Measurements from ENCODE around the gene PLA2G4D. TPM values are rescaled to one million over a fixed set of nuclear protein-coding genes. Genes with fewer than 3 reads are reported as not detected.

PLA2G4D gene
- total RNA-seq, 8 experiments from 2014 or later: 0.08 to 0.76 (median 0.32) TPM; not detected in 3

- WGBS, 10 experiments: 70 to 100% (median 83%) methylated on average over 1 to 7 of the region's 9 CpGs; no CpG with 5 or more reads in 1 of the 10 experiments
- H3K4me3 ChIP-seq: no peak overlapping the region
- H3K4me1 ChIP-seq (replicated peaks in 1 of 2): no peaks in the 10 kb centered on the region
- ATAC-seq (replicated peaks in 6 of 8): no peak
- in situ Hi-C loops (cut with MboI; ENCODE audit: low pct_unique_long_range_greater_than_20kb in 2 of 9, low sequenced_read_pairs in 9 of 9, unreplicated experiment in 9 of 9): no loop called here
- no peak overlapping the region for H3K27ac ChIP-seq
These were observed 61.8 kb downstream of the PLA2G4D start for GRCh38 chr15:42032376-42033213.

GRCh38 chr15:42031198-42031915, 63.0 kb downstream of the PLA2G4D start:
- Histone ChIP-seq H3K4me3 (no peak overlapping the region), H3K4me1 (replicated peaks in 1 of 2) (no peaks in the 10 kb centered on the region), H3K27ac (no peak overlapping the region)
- peak in 3 of 8 experiments; percentile 10 to 78 (median 61) for ATAC-seq (replicated peaks in 6 of 8)
- WGBS, 10 experiments: 0 to 83% (median 60%) methylated on average over 1 to 4 of the region's 6 CpGs; no CpG with 5 or more reads in 3 of the 10 experiments
- in situ Hi-C loops (cut with MboI; ENCODE audit: low pct_unique_long_range_greater_than_20kb in 2 of 9, low sequenced_read_pairs in 9 of 9, unreplicated experiment in 9 of 9): no loop called here

- no peak for ATAC-seq (replicated peaks in 6 of 8)
- no peak overlapping the region for H3K27ac ChIP-seq
- H3K4me3 ChIP-seq: no peak overlapping the region
- WGBS, 10 experiments: 60 to 100% (median 87%) methylated on average over 1 to 7 of the region's 7 CpGs; no CpG with 5 or more reads in 4 of the 10 experiments
- H3K4me1 ChIP-seq (replicated peaks in 1 of 2): no peaks in the 10 kb centered on the region
- in situ Hi-C loops (cut with MboI; ENCODE audit: low pct_unique_long_range_greater_than_20kb in 2 of 9, low sequenced_read_pairs in 9 of 9, unreplicated experiment in 9 of 9): no loop called here
These were observed 66.8 kb downstream of the PLA2G4D start for GRCh38 chr15:42027521-42027920.

GRCh38 chr15:42024303-42024702, 70.1 kb downstream of the PLA2G4D start:
- H3K27ac ChIP-seq: no peak overlapping the region
- H3K4me1 ChIP-seq (replicated peaks in 1 of 2): no peaks in the 10 kb centered on the region
- no peak overlapping the region for H3K4me3 ChIP-seq
- ATAC-seq (replicated peaks in 6 of 8): no peak
- in situ Hi-C loops (cut with MboI; ENCODE audit: low pct_unique_long_range_greater_than_20kb in 2 of 9, low sequenced_read_pairs in 9 of 9, unreplicated experiment in 9 of 9): no loop called here
- 80 to 92% (median 89%) methylated on average over 1 to 3 of the region's 4 CpGs; no CpG with 5 or more reads in 7 of the 10 experiments for WGBS, 10 experiments

GRCh38 chr15:42021593-42021992, 72.8 kb downstream of the PLA2G4D start:
- ATAC-seq (replicated peaks in 6 of 8): peak in 1 of 8 experiments; percentile 48
- H3K4me1 ChIP-seq (replicated peaks in 1 of 2): no peaks in the 10 kb centered on the region
- H3K27ac ChIP-seq: no peak overlapping the region
- 20 to 71% (median 58%) methylated on average over 1 to 4 of the region's 5 CpGs; no CpG with 5 or more reads in 5 of the 10 experiments for WGBS, 10 experiments
- in situ Hi-C loops (cut with MboI; ENCODE audit: low pct_unique_long_range_greater_than_20kb in 2 of 9, low sequenced_read_pairs in 9 of 9, unreplicated experiment in 9 of 9): no loop called here
- H3K4me3 ChIP-seq: no peak overlapping the region

- in situ Hi-C loops (cut with MboI; ENCODE audit: low pct_unique_long_range_greater_than_20kb in 2 of 9, low sequenced_read_pairs in 9 of 9, unreplicated experiment in 9 of 9): no loop called here
- Histone ChIP-seq H3K4me3 (no peak within 1 kb of the TSS), H3K27ac (no peak within 1 kb of the TSS), H3K4me1 (replicated peaks in 1 of 2) (no peaks in the 10 kb centered on the region)
- no peak for ATAC-seq (replicated peaks in 6 of 8)
- WGBS, 10 experiments: 40 to 75% methylated on average over 2 to 3 of the region's 5 CpGs; no CpG with 5 or more reads in 8 of the 10 experiments
These were observed 73.6 kb downstream of the PLA2G4D start, which contains the start of gene PLA2G4E for GRCh38 chr15:42020713-42021273. PLA2G4E (minus strand) TSS chr15:42021042; CDS start chr15:42021030, 12 bp downstream.

GRCh38 chr15:42018306-42019224, 75.8 kb downstream of the PLA2G4D start:
- Histone ChIP-seq H3K27ac (no peak overlapping the region), H3K4me1 (replicated peaks in 1 of 2) (no peaks in the 10 kb centered on the region), H3K4me3 (no peak overlapping the region)
- in situ Hi-C loops (cut with MboI; ENCODE audit: low pct_unique_long_range_greater_than_20kb in 2 of 9, low sequenced_read_pairs in 9 of 9, unreplicated experiment in 9 of 9): no loop called here
- peak in 3 of 8 experiments; percentile 24 to 76 (median 45) for ATAC-seq (replicated peaks in 6 of 8)
- 0 to 90% (median 60%) methylated on average over 1 to 4 of the region's 6 CpGs; no CpG with 5 or more reads in 4 of the 10 experiments for WGBS, 10 experiments

Other genes with a start within 250 kb of the PLA2G4D start
- 1 to 10 TPM in 2 of 8 experiments, under 1 TPM in 6; 0.18 to 2.3 (median 0.72) TPM for gene SPTBN5, start 200.5 kb downstream of the PLA2G4D start, total RNA-seq
- 10 to 100 TPM in 2 of 8 experiments, 1 to 10 TPM in 6; 3.6 to 45.8 (median 6.6) TPM for gene EHD4, start 122.0 kb downstream of the PLA2G4D start, total RNA-seq
- gene PLA2G4E, start 73.5 kb downstream of the PLA2G4D start, total RNA-seq: under 1 TPM in 4 of 8 experiments, not detected in 4; 0.08 to 0.52 (median 0.28) TPM
- gene PLA2G4F, start 62.1 kb upstream of the PLA2G4D start, total RNA-seq: 1 to 10 TPM in 2 of 8 experiments, under 1 TPM in 4, not detected in 2; 0.04 to 1.8 (median 0.42) TPM
- gene VPS39, start 113.7 kb upstream of the PLA2G4D start, total RNA-seq: 10 to 100 TPM; 31.6 to 85.4 (median 46.4) TPM
- gene GANC, start 178.6 kb upstream of the PLA2G4D start, total RNA-seq: 100 to 1,000 TPM in 1 of 8 experiments, 10 to 100 TPM in 7; 11.3 to 125 (median 19.9) TPM
- gene TMEM87A, start 178.9 kb upstream of the PLA2G4D start, total RNA-seq: 10 to 100 TPM; 34.9 to 88.9 (median 50.2) TPM